Renal pelvis (tissue), 4 donors: ENCODE measurements around the gene TEX12. TPM values are rescaled to one million over a fixed set of nuclear protein-coding genes. Genes with fewer than 3 reads are reported as not detected.
"Not testable (repeated sequence)": the region's sequence is repeated elsewhere in the genome, so short reads cannot be mapped to it uniquely, and the experiment has no call there.

Source experiments
- DNase-seq: peaks from one replicate; pipeline ENCODE4 v3.0.0-alpha.2; 2013
- polyA plus RNA-seq, 3 donors: library from polyadenylated mRNA; unstranded; fragments of 120-200 nt; gene quantifications; one replicate each; pipeline ENCODE4 v1.2.1, GENCODE V29; 2013; ENCODE audit not compliant: insufficient read length in 3 of 3

The TEX12 gene
- polyA plus RNA-seq, 3 donors = 0.42 TPM; not detected in 2

GRCh38 chr11:112163875-112164685, 3.1 kb upstream of the TEX12 start, which contains the start of gene IL18:
Gene IL18, minus strand, starts transcription at chr11:112164094. Its CDS starts 9,041 bp downstream, at chr11:112155053.
- DNase-seq = no peak

DNA sequence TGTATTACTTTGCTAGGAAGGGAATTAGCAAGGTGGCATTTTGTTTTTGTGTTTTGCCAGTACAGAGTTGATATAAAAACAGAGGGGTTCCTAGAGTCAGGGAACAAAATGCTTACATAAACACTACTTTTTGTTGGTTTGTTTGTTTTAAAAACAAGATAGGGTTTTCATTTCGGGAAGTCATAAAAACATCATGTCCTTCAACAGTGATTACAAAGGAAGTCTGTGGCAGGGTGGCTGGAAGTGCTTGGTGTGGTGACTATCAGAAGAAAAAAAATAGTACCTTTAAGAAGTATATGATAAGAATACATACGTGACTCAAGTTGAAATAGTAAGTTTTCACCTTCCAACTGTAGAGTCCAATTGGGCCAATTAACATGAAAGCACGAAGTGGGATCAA, 2.1 kb upstream of the TEX12 start:
- DNase-seq = peak; percentile 16

GRCh38 chr11:112166562-112166961, 610 bp upstream of the TEX12 start:
- DNase-seq = no peak

- no peak for DNase-seq
Observed at GRCh38 chr11:112172362-112172994, 5.3 kb downstream of the TEX12 start.

DNA sequence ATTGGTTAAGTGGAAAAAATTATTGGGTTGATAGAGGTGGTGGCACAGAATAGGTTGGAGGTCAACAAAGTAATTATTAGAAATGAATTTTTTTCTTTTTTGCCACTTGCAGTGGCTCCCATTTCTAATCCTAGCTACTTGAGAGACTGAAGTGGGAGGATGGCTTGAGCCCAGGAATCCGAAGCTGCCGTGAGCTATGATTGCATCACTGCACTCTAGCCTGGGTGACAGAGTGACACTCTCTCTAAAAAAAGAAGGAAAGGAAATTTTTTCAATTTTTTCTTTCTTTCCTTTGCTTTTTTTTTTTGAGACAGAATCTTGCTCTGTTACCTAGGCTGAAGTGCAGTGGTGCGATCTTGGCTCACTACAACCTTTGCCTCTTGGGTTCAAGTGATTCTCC, 6.0 kb downstream of the TEX12 start:
- DNase-seq = no peak

DNA sequence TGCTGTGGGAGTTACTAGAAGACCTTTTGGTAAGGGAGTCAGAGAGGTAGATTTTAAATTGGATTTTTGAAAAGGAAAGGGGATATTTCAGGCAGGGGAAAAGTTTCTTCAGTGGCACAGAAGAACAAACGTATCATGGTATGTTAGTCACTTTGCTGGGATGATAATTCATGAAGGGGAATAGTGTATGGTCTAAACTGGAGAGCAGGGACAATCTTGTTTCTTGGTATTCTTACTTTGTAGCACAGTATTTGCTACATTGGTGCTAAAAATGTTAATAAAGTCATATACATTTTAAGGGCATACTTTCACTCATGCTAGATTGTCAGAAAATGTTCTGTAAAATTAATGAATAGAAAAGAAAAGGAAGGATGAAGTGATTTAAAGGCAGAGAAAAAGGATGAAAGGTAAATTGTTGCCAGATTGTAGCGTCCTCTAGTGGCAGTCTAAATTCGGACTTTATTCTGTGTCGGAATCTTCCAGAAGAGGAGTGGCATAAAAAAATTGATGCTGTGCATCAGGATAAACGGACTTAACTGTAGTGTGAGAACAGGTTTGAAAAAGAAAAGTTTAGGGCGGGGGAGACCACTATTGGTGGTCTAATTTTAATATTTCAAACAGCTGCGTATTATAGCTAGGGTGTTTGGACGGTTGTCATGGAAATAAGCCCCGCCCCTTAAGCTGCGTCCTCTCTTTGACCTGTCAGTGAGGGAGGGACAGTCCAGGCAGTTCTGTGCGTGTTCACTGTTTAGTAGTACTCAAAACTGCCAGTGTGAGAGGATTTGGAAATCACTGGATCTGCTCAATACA, 7.8 kb downstream of the TEX12 start, which contains the start of gene BCO2:
Gene BCO2, plus strand, starts transcription at position 724 of the 810 bp plus-strand sequence. CDS start 90 bp downstream, outside the sequence.
- DNase-seq = peak; percentile 88

DNA sequence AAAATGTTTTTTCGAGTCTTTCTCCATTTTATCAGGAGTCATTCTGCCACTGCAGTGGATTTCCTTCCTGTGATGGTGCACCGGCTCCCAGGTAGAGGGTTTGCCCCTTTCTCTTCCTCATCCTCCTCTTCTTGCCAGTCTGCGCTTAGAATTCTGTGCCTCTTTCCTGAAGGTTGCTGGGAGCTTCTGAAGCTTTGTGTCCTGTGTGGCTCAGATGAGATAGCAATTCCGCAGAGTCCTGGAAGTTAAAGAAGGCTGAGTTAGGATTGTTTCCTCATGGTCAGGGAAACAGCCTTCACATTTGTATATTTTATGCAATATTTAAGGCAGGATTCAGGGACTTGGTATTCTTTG, 8.4 kb downstream of the TEX12 start:
- DNase-seq = no peak

DNA sequence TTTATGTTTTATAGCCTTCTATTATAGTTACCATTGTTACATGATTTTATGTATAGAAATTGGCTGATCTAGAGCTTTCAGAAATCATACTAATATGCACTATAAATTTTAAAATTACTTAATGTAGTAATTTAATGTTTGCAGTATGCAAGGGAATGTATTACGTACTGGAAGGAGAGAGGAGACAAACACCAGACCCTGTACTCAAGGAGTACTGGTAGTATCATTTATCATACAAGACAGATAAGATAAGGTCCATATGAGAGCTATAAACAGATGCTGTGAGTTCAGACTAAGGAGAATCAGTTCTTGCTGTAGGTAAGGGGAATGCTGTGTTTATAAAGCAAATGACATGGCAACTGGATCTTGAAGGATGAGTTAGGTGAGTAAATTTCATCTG, 8.9 kb downstream of the TEX12 start:
- no peak for DNase-seq

GRCh38 chr11:112177589-112177988, 10.4 kb downstream of the TEX12 start:
- no peak for DNase-seq

DNA sequence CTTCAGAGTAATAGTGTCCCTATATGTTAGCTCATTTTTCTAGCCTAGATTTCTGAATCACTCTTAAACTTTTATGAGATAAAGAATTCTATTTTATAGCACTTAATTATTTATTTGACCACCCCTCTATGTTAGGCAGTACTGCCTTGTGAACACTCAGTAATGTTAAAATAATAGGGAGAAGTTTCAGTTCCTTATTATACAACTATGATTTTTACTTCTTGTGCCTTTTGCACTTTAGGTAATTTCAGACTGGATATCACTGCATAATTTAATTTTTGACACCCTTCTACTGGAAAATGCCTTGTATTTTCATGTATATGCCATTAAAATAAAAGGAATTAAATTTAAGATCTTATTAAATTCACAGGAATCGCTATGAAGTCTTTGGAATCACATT, 11.3 kb downstream of the TEX12 start:
- no peak for DNase-seq

GRCh38 chr11:112178936-112179335, 11.8 kb downstream of the TEX12 start:
- DNase-seq = no peak

GRCh38 chr11:112179601-112180000, 12.4 kb downstream of the TEX12 start:
- DNase-seq = no peak

GRCh38 chr11:112182867-112183266, 15.7 kb downstream of the TEX12 start:
- DNase-seq = no peak

DNA sequence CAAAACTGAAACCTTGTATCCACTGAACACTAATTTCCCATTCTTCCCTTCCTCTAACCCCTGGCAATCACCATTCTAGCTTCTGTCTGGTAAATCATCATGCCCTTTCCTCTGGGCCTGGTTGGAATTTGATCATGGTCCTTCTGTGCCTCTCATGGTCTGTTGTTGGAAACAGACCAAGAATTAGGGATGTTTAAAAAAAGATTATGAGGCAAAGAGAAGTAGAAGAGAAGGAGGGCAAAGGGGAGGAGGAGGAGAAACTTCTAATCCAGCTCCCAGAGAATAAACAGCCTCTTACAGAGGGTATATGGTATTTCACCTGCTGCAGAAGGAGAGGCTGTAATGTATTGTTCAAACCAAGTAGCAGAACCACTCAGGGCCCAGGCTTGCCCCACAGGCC, 18.7 kb downstream of the TEX12 start:
- no peak for DNase-seq

DNA sequence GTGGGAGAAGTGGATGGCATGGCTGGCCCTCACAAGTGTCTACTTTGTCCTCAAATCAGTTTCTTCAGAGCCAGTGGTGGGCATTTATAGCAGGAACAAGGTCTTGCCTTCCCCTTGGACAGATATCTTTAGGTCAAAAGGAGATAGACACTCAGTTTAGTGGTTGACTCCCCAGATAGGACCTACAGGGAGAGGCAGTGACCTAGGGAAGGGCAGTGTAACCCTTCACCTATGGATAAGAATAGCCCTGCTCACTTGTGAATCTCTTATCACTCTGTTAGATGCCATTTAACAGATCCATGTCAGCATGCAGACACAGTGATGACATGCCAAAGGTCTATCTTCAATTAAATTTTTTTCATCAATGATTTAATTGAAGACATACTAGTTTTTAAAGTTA, 19.1 kb downstream of the TEX12 start:
- DNase-seq = no peak

DNA sequence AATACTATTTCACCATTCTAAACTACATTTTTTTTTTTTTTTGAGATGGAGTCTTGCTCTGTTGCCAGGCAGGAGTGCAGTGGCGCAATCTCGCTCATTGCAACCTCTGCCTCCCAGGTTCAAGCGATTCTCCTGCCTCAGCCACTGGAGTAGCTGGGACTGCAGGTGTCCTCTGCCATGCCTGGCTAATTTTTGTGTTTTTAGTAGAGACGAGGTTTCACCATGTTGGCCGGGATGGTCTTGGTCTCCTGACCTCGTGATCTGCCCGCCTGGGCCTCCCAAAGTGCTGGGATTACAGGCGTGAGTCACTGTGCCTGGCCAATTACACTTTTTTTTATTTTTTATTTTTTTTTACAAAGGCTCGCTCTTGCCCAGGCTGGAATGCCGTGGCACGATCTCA, 27.9 kb downstream of the TEX12 start:
- not testable (repeated sequence) for DNase-seq

DNA sequence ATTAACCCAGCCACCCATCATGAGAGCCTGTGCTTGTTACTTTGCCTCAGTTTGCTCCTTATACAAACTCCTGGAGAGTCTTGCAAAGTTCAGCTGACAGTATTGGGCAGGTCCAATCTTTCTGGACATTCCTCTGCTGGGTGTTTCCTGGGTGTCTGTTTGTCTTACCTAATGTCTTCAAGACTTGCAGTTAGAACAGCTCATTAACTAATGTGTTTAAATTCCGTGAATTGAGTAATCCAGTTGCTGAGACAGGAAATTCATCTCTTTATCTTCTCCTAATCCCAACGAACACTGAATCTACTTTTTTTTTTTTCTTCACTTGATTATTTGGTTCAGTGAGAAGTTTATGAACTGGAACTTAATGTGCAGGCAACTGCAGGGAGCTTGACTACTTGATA, 28.8 kb downstream of the TEX12 start:
- DNase-seq = no peak

DNA sequence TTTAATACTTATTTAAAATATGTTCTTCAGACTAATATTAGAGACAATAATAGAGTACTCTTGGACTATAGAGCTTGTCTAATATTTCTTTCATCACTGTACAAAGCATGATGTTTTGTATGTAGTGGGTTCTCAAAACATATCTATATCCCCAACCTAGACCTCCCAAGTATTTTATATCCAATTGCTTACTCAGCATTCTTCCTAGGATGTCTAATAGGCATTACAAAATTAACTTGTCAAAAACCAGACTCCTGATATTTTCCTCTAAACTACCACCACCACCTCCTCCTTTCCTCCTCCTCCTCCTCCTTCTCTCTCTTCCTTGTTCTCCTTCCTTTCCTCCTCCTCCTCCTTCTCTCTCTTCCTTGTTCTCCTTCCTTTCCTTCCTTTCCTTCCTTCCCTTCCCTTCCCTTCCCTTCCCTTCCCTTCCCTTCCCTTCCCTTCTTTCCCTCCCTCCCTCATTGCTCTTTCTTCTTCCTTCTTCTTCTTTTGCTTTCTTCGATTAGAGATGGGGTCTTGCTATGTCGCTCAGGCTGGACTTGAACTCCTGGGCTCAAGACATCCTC, 29.4 kb downstream of the TEX12 start:
- no peak for DNase-seq

GRCh38 chr11:112199101-112199500, 31.9 kb downstream of the TEX12 start:
- not testable (repeated sequence) for DNase-seq

- no peak for DNase-seq
Observed at GRCh38 chr11:112200252-112200651, 33.1 kb downstream of the TEX12 start.

- DNase-seq = no peak
Observed at GRCh38 chr11:112206071-112206470, 38.9 kb downstream of the TEX12 start.

GRCh38 chr11:112210890-112211289, 43.7 kb downstream of the TEX12 start:
- DNase-seq = no peak
